ENCODE results near the gene H6PD. TPM values are rescaled to one million over a fixed set of nuclear protein-coding genes. Genes with fewer than 3 reads are reported as not detected.

Gene H6PD
- polyA plus RNA-seq, 1 donor (not counting 4 experiments of a cell fraction or from before 2014, with no cell fraction given) = 3.3 TPM

DNA sequence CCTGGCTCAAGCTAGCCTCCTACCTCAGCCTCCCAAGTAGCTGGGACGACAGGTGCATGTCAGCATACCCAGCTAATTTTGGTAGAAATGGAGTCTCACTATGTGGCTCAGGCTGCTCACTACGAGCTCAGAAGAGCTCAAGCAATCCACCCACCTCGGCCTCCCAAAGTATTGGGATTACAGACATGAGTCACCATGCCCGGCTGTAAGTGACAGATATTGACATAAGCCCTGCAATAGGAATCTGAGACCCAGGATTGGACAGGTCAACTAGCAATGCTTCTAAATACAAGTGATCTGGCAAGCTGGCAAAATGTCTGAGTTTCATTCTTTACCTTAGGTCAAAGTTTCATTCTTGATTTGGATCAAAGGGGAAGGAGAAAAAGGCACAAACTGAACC, 40.5 kb upstream of the H6PD start:
- no peaks in the 10 kb centered on the region for H3K9me3 ChIP-seq (ENCODE audit: control insufficient read depth, low read depth, low read length)
- H3K27ac ChIP-seq (ENCODE audit: control insufficient read depth, insufficient read depth, low read length) = no peak overlapping the region
- H3K9ac ChIP-seq (ENCODE audit: control insufficient read depth, extremely low read depth, insufficient read depth, low read length) = no peak overlapping the region
- peaks cover 16% of the 10 kb centered on the region for H3K4me1 ChIP-seq (ENCODE audit: control insufficient read depth, extremely low read depth, insufficient read depth, low read length)
- DNase-seq (ENCODE audit: low read depth, low spot score) (no peak), FAIRE-seq (no peak)
- TF ChIP-seq, protein P1, sequence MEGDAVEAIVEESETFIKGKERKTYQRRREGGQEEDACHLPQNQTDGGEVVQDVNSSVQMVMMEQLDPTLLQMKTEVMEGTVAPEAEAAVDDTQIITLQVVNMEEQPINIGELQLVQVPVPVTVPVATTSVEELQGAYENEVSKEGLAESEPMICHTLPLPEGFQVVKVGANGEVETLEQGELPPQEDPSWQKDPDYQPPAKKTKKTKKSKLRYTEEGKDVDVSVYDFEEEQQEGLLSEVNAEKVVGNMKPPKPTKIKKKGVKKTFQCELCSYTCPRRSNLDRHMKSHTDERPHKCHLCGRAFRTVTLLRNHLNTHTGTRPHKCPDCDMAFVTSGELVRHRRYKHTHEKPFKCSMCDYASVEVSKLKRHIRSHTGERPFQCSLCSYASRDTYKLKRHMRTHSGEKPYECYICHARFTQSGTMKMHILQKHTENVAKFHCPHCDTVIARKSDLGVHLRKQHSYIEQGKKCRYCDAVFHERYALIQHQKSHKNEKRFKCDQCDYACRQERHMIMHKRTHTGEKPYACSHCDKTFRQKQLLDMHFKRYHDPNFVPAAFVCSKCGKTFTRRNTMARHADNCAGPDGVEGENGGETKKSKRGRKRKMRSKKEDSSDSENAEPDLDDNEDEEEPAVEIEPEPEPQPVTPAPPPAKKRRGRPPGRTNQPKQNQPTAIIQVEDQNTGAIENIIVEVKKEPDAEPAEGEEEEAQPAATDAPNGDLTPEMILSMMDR (optimal IDR thresholded peaks at IDR 0.05 in 1 of 3, IDR thresholded peaks at IDR 0.05 in 1 of 3, conservative IDR thresholded peaks at IDR 0.05 in 1 of 3; ENCODE audit: extremely low read depth in 1 of 3, insufficient read depth in 2 of 3, low read length in 3 of 3) = no peak
- TF ChIP-seq EZH2 (IDR thresholded peaks at IDR 0.05; ENCODE audit: low read length) = no peak
- H3K36me3 ChIP-seq (ENCODE audit: control insufficient read depth in 2 of 2, extremely low read depth in 1 of 2, insufficient read depth in 2 of 2, low read length in 2 of 2) = no peaks in the 10 kb centered on the region
- H3K9me1 ChIP-seq (ENCODE audit: control insufficient read depth, extremely low read depth, insufficient read depth, low read length) = no peaks in the 10 kb centered on the region
- H2AFZ ChIP-seq (ENCODE audit: control insufficient read depth, low read length) = no peak overlapping the region
- H3K4me2 ChIP-seq (ENCODE audit: control insufficient read depth, extremely low read depth, insufficient read depth, low read depth, low read length) = no peak overlapping the region
- H3K27me3 ChIP-seq (ENCODE audit: control insufficient read depth, extremely low read depth, insufficient read depth, low read length) = peaks cover 3% of the 10 kb centered on the region
- dilution Hi-C loops (cut with MboI; ENCODE audit: extremely low pct_ligation_motif_present, low sequenced_read_pairs) = no loop called here
- H4K20me1 ChIP-seq (ENCODE audit: control insufficient read depth, extremely low read depth, insufficient read depth, low read length) = no peaks in the 10 kb centered on the region
- no peak overlapping the region for H3K4me3 ChIP-seq (ENCODE audit: control insufficient read depth in 2 of 3, extremely low read depth in 1 of 3, insufficient read depth in 2 of 3, low read depth in 1 of 3, low read length in 3 of 3)
- no peaks in the 10 kb centered on the region for H3K79me2 ChIP-seq (ENCODE audit: control insufficient read depth, insufficient read depth, low read length)

DNA sequence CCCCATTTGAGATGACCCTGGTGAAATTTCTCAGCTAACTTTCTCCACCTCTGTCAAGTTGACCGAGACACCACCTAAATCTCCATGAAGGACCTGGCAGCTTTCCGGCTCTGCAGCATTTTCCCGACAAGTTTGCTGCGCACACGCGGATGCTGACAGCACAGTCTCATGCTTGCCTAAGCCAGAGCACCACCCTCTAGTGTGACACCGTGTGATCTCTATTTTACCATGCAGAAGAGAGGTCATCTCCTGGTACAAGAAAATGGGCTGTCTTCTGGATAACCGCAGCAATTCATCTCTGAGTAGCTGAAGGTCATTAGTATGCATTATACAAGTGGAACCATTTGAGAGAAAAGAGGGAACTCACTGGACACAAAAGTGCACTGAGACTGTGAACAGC, 38.9 kb upstream of the H6PD start:
- no peaks in the 10 kb centered on the region for H4K20me1 ChIP-seq (ENCODE audit: control insufficient read depth, extremely low read depth, insufficient read depth, low read length)
- no peak overlapping the region for H3K9ac ChIP-seq (ENCODE audit: control insufficient read depth, extremely low read depth, insufficient read depth, low read length)
- H3K4me2 ChIP-seq (ENCODE audit: control insufficient read depth, extremely low read depth, insufficient read depth, low read depth, low read length) = no peak overlapping the region
- peaks cover 4% of the 10 kb centered on the region for H3K9me1 ChIP-seq (ENCODE audit: control insufficient read depth, extremely low read depth, insufficient read depth, low read length)
- FAIRE-seq (peak; percentile 5), DNase-seq (ENCODE audit: low read depth, low spot score) (no peak)
- no peaks in the 10 kb centered on the region for H3K36me3 ChIP-seq (ENCODE audit: control insufficient read depth in 2 of 2, extremely low read depth in 1 of 2, insufficient read depth in 2 of 2, low read length in 2 of 2)
- no peaks in the 10 kb centered on the region for H3K9me3 ChIP-seq (ENCODE audit: control insufficient read depth, low read depth, low read length)
- dilution Hi-C loops (cut with MboI; ENCODE audit: extremely low pct_ligation_motif_present, low sequenced_read_pairs) = no loop called here
- H3K4me1 ChIP-seq (ENCODE audit: control insufficient read depth, extremely low read depth, insufficient read depth, low read length) = peaks cover 32% of the 10 kb centered on the region
- H3K4me3 ChIP-seq (ENCODE audit: control insufficient read depth in 2 of 3, extremely low read depth in 1 of 3, insufficient read depth in 2 of 3, low read depth in 1 of 3, low read length in 3 of 3) = no peak overlapping the region
- H3K27me3 ChIP-seq (ENCODE audit: control insufficient read depth, extremely low read depth, insufficient read depth, low read length) = peaks cover 3% of the 10 kb centered on the region
- no peak for TF ChIP-seq EZH2 (IDR thresholded peaks at IDR 0.05; ENCODE audit: low read length)
- TF ChIP-seq, protein P1 (optimal IDR thresholded peaks at IDR 0.05 in 1 of 3, IDR thresholded peaks at IDR 0.05 in 1 of 3, conservative IDR thresholded peaks at IDR 0.05 in 1 of 3; ENCODE audit: extremely low read depth in 1 of 3, insufficient read depth in 2 of 3, low read length in 3 of 3) = no peak
- H2AFZ ChIP-seq (ENCODE audit: control insufficient read depth, low read length) = no peak overlapping the region
- H3K79me2 ChIP-seq (ENCODE audit: control insufficient read depth, insufficient read depth, low read length) = no peaks in the 10 kb centered on the region
- H3K27ac ChIP-seq (ENCODE audit: control insufficient read depth, insufficient read depth, low read length) = no peak overlapping the region

Data from keratinocyte (primary cell).